ENCODE data around the gene MT1X. TPM values are rescaled to one million over a fixed set of nuclear protein-coding genes. Genes with fewer than 3 reads are reported as not detected.

The MT1X gene
- total and polyA plus RNA-seq, 2 of the 13 experiments (the other 11 are each of a cell fraction or from before 2014, with no cell fraction given): 19.7 to 288 TPM

DNA sequence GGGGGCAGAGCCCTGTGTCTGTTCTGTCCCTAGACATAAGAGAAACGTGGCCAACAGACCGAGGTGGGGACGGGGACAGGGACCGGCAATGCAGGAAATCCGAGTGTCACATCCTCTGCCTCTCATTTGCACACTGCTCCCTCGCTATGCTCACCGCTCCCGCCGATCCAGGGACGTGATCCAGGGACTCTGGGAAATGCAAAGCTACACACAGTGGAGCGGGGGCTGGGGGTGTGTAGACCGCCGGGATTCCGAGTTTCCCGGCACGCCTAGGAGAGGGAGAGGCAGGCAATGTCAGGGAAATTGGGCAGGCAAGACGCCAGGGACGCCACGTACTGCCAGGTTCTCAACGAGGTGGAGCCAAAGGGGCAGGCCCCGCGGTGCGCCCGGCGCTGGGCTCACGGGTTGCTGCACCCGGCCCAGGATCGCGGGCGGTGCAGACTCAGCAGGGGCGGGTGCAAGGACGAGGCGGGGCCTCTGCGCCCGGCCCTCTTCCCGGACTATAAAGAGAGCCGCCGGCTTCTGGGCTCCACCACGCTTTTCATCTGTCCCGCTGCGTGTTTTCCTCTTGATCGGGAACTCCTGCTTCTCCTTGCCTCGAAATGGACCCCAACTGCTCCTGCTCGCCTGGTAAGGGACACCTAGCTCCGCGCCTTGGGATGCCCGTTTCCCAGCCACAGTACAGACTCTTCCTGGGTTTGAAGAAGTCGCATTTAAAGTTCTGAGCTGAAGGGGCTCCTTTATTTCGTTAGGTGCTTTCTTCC, at the start of gene MT1X (continued):
- TF ChIP-seq, protein P1, sequence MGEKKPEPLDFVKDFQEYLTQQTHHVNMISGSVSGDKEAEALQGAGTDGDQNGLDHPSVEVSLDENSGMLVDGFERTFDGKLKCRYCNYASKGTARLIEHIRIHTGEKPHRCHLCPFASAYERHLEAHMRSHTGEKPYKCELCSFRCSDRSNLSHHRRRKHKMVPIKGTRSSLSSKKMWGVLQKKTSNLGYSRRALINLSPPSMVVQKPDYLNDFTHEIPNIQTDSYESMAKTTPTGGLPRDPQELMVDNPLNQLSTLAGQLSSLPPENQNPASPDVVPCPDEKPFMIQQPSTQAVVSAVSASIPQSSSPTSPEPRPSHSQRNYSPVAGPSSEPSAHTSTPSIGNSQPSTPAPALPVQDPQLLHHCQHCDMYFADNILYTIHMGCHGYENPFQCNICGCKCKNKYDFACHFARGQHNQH (CRISPR knock-in tag; IDR thresholded peaks at IDR 0.05): no peak; the same call in none of the 2 replicates
- no peak; the same call in 1 of the 2 replicates for TF ChIP-seq NFYB (CRISPR knock-in tag; IDR thresholded peaks at IDR 0.05)
- TF ChIP-seq ZSCAN30 (CRISPR knock-in tag; IDR thresholded peaks at IDR 0.05): no peak
- TF ChIP-seq CEBPB (IDR thresholded peaks at IDR 0.05; ENCODE audit: borderline replicate concordance, low read depth, low read length): no peak
- no peak for TF ChIP-seq ADNP (CRISPR knock-in tag; IDR thresholded peaks at IDR 0.05)
- TF ChIP-seq ZNF253 (CRISPR knock-in tag; IDR thresholded peaks at IDR 0.05; ENCODE audit: borderline replicate concordance): no peak
- TF ChIP-seq, protein P2, sequence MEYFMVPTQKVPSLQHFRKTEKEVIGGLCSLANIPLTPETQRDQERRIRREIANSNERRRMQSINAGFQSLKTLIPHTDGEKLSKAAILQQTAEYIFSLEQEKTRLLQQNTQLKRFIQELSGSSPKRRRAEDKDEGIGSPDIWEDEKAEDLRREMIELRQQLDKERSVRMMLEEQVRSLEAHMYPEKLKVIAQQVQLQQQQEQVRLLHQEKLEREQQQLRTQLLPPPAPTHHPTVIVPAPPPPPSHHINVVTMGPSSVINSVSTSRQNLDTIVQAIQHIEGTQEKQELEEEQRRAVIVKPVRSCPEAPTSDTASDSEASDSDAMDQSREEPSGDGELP (IDR thresholded peaks at IDR 0.05; ENCODE audit: borderline replicate concordance, low read depth): no peak
- no peak for TF ChIP-seq PAF1 (CRISPR knock-in tag; IDR thresholded peaks at IDR 0.05)
- TF ChIP-seq ZBTB8A (CRISPR knock-in tag; IDR thresholded peaks at IDR 0.05; ENCODE audit: borderline replicate concordance, low read depth): peak; percentile 36; the same call in 1 of the 2 replicates
- TF ChIP-seq ZNF891 (CRISPR knock-in tag; IDR thresholded peaks at IDR 0.05): no peak
- peak; percentile 64; the same call in 1 of the 2 replicates for TF ChIP-seq ARHGAP35 (CRISPR knock-in tag; IDR thresholded peaks at IDR 0.05; ENCODE audit: borderline replicate concordance)
- no peak for TF ChIP-seq JARID2 (CRISPR knock-in tag; IDR thresholded peaks at IDR 0.05; ENCODE audit: insufficient replicate concordance)
- TF ChIP-seq GMEB1 (CRISPR knock-in tag; IDR thresholded peaks at IDR 0.05; ENCODE audit: borderline replicate concordance): peak; percentile 51; the same call in 1 of the 2 replicates
- TF ChIP-seq TMF1 (CRISPR knock-in tag; IDR thresholded peaks at IDR 0.05; ENCODE audit: low read depth): 0 out of 2 replicates have a peak, but pooled peaks have one; percentile 42
- TF ChIP-seq, protein P3, sequence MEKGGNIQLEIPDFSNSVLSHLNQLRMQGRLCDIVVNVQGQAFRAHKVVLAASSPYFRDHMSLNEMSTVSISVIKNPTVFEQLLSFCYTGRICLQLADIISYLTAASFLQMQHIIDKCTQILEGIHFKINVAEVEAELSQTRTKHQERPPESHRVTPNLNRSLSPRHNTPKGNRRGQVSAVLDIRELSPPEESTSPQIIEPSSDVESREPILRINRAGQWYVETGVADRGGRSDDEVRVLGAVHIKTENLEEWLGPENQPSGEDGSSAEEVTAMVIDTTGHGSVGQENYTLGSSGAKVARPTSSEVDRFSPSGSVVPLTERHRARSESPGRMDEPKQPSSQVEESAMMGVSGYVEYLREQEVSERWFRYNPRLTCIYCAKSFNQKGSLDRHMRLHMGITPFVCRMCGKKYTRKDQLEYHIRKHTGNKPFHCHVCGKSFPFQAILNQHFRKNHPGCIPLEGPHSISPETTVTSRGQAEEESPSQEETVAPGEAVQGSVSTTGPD (CRISPR knock-in tag; IDR thresholded peaks at IDR 0.05): no peak
- TF ChIP-seq ZFP36L1 (CRISPR knock-in tag; IDR thresholded peaks at IDR 0.05): 0 out of 2 replicates have a peak, but pooled peaks have one; percentile 23
- TF ChIP-seq, protein P4, sequence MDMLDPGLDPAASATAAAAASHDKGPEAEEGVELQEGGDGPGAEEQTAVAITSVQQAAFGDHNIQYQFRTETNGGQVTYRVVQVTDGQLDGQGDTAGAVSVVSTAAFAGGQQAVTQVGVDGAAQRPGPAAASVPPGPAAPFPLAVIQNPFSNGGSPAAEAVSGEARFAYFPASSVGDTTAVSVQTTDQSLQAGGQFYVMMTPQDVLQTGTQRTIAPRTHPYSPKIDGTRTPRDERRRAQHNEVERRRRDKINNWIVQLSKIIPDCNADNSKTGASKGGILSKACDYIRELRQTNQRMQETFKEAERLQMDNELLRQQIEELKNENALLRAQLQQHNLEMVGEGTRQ (IDR thresholded peaks at IDR 0.05; ENCODE audit: low read depth, low read length): no peak
- TF ChIP-seq, protein P4 (CRISPR knock-in tag; IDR thresholded peaks at IDR 0.05; ENCODE audit: borderline replicate concordance): no peak
- TF ChIP-seq, protein P5, sequence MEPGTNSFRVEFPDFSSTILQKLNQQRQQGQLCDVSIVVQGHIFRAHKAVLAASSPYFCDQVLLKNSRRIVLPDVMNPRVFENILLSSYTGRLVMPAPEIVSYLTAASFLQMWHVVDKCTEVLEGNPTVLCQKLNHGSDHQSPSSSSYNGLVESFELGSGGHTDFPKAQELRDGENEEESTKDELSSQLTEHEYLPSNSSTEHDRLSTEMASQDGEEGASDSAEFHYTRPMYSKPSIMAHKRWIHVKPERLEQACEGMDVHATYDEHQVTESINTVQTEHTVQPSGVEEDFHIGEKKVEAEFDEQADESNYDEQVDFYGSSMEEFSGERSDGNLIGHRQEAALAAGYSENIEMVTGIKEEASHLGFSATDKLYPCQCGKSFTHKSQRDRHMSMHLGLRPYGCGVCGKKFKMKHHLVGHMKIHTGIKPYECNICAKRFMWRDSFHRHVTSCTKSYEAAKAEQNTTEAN (CRISPR knock-in tag; conservative IDR thresholded peaks at IDR 0.05): no peak; the same call in 1 of the 2 replicates
- TF ChIP-seq RBM39 (IDR thresholded peaks at IDR 0.05; ENCODE audit: low read depth, low read length, poor library complexity, severe bottlenecking): peak; percentile 90

Measured in HepG2 (cell line).